HG03460 (cell line): ENCODE measurements around the gene CNTNAP2.
"Not testable (repeated sequence)": the region's sequence is repeated elsewhere in the genome, so short reads cannot be mapped to it uniquely, and the experiment has no call there.

Experiments
- ATAC-seq: cut with Tn5 transposase; IDR thresholded peaks from one replicate; pipeline ENCODE4 v1.9.1; 2021; ENCODE audit not compliant: unreplicated experiment

Gene CNTNAP2

DNA sequence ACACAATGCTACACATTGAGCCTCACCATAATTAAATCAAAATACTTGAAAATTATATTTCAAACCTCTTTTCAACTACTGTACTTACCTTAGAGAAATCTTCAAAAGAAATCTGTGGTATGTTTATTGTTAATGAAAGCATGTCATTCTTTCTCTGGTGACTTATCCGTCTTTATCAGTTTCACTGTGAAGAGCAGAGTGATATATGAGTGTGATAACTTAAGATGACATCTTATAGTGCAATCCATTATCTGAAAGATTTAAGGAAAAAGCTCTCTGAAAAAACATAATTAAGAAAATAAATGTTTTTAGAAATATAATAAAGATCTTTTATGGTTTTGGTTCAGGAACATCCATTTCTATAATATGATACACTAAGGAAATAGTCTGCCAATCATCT is 1562.3 kb downstream of the CNTNAP2 start:
- no peak for ATAC-seq

DNA sequence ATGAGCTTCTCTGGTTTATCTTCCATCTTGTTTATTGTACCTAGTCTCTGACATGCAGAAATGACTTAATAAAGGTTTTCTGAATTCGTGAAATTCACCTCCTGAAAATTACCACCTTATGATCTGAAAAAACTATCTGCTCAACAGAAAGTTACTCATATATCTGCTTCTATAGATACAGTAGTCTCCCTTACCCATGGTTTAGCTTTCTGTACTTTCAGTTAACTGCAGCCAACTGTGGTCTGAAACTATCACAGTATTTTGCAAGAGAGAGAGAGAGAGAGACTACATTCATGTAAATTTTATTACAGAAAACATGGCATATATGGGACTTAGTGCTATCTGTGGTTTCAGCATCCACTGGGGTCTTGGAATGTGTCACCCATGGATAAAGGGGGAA is 1564.9 kb downstream of the CNTNAP2 start:
- ATAC-seq: no peak

DNA sequence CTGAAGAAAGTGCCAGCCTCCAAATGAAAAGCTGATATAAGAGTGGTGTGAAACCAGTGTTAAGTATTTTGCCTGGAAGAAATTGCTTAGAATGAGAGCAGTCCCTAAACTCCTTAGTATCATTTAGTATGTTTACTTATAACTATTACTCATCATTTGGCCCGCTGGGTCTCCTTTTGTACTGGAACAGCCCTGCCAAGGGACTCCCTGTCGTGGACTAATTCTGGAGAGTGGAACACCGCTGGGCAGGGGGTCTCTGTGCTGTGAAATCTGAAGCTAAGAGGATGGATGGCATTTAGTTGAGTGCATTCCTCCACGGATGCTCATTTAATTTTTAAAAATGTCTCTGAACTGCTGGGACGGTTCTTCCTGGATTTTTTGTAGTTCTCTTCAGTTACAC is 1584.1 kb downstream of the CNTNAP2 start:
- ATAC-seq: no peak

DNA sequence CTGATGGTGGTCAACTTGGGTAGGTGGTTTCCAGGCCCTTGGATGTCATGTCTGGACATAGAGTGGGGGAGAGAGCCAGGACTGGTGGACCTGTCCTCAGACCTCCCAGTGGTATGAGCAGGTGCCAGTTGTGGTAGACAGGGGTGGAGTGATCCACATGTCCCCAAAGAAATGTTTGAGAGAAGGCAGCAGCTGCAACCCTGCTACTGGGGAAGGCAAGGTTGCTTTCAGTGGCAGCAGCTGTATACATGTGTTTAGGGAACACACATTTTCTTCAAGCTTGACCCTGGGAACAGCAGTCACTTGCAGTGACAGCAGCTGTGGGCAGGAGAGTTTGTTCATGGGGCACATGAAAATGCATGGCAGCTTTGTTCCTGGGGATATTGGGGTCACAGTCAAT is 1591.3 kb downstream of the CNTNAP2 start:
- no peak for ATAC-seq

DNA sequence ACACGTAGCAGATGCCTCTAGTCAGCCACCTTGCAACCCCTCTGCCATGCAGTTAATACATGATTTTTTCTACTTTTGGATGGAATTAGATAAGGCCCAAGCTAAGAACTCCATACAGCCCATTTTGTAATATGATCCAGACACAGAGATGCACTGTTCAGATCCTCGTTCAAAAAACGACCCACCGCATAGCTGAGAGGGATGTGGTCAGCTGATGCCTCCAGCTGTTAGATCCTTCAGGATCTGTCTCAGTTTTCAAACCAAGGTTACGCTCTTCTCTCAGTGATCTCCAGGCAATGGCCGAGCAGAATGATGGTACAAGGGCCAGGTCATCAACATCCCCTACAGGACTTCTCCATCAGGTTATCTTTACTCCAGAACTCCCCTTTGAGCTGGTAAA is 1592.3 kb downstream of the CNTNAP2 start:
- no peak for ATAC-seq

DNA sequence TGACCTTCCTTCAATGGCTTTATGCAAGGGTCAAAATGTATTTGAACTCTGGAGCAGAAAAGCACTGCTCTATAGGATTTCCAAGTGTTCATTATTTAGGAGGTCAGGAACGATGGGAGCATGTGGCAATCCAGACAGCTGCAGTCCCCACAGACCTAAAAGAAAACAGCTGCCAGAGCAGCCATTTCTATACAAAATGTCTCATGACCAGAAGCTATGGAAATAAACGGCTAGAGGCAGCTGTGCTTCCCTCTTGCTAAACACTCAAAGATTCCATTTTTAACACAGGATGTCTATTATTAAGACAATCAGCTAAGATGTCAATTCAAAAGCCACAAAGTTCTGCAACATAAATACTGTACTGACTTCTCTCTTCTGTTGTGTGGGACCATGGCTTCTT is 1594.8 kb downstream of the CNTNAP2 start:
- ATAC-seq: no peak

DNA sequence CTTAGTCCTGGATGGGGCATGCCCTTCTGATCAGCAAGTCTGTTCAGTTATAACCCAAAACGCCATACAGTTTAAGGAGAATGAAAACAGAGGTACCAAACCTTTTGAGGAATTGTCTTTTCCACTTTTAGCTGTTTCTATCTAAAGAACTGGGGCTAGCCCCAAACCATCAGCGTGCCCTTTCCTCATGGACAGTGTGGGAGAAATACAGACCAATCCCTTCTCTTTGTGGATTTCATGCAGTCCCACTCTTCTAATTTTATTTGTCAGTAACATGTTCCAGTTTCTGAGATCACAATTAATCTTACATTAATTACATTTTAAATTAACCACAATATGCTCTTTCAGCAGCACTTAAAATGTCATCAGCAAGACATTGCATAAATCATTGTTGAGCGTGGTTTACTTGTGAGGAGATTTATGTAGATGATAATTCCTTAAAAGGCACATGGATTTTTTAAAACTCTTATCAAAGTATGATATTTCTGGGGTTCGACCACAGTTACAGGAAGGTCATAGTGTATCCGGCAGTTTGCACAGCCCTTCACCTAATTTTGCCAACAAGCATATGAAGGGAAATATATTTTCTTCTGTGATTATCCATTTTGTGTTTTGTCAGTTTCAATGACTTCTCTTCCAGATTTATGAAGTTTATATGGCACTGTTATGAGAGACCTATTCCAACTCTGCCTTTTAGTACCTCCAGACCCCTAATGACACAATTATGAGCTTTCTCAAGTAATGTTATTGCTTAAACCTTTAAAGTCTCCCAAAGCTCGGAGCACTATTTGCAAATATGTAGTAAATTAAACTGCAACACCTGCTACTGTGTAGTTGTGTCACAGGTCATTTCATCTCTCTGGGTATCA is 1605.6 kb downstream of the CNTNAP2 start:
- no peak for ATAC-seq

DNA sequence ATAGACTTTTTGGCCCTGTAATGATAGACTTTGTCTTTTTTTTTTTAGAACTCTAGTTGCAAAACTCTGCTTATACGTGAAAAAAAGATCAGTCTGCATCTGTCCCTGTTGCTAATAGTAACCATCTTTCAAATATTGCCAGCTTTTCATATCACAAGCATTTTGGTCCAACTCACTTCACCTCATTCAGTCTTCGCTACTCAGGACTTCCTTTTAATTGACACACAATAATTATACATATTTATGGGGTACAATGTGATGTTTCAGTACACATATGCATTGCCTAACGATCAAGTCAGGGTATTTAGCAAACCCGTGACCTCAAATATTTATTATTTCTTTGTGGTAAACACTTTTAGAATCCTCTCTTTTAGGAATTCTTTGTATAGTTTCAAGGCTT is 1606.9 kb downstream of the CNTNAP2 start:
- ATAC-seq: no peak

DNA sequence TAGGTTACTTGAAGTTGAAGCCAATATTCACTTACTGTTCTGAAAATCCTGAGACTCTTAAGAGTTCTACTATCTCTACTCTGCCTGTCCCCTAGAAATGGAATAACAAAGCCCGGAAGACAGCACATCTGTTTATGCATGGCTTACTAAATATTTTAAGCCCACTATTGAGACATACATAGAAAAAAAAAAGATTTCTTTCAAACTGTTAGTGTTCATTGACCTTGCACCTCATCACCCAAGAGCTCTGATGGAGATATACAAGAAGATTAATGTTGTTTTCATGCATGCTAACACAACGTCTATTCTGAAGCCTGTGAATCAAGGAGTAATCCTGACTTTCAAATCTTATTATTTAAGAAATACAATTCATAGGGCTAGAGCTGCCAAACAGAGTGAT is 1614.7 kb downstream of the CNTNAP2 start:
- no peak for ATAC-seq

DNA sequence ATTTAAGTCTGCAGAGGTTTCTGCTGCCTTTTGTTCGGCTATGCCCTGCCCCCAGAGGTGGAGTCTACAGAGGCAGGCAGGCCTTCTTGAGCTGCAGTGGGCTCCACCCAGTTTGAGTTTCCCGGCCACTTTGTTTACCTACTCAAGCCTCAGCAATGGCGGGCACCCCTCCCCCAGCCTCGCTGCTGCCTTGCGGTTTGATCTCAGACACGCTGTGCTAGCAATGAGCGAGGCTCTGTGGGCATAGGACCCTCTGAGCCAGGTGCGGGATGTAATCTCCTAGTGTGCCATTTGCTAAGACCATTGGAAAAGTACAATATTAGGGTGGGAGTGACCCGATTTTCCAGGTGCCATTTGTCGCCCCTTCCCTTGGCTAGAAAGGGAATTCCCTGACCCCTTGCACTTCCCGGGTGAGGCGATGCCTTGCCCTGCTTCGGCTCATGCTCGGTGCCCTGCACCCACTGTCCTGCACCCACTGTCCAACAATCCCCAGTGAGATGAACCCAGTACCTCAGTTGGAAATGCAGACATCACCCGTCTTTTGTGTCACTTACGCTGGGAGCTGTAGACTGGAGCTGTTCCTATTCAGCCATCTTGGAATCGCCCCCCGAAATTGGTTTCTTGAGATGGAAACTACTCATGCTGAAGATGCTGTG is 1621.1 kb downstream of the CNTNAP2 start:
- not testable (repeated sequence) for ATAC-seq

DNA sequence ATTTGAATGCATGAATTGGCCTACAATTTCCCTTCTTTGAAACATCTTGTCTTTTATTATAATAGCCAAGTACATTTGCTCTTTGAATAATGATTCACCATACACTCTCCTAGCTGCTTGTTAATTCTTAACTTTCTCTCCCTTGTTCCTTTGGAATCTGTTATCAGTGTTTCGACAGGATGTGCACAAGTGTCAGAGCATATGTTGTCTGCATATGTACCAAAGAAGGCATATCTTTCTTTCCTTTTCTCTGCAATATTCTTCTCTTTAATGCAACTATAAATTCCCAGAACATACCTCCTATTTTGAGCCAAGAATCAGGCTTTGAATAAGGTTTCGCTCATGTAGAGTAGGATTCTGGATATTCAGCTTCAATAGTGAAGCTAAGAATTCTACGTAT is 1625.7 kb downstream of the CNTNAP2 start:
- no peak for ATAC-seq

DNA sequence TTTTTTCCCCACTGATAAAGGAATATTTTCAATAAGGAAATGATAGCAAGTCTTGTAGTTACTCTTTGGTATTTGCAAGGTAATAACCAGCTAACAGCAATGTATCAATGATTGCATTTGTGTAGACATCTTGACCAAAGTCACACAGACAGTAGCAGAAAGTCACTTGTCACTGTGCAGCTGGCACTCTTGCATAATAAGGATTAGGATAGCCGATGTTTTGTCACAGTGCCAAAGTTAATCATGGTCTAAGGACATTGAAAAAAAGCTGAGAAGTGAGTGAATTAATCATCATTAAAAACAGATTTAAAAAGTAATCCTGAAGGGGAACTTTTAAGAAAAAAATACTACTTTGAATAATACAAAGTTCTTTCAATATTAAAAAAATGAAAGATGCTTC is 1639.7 kb downstream of the CNTNAP2 start:
- ATAC-seq: no peak

DNA sequence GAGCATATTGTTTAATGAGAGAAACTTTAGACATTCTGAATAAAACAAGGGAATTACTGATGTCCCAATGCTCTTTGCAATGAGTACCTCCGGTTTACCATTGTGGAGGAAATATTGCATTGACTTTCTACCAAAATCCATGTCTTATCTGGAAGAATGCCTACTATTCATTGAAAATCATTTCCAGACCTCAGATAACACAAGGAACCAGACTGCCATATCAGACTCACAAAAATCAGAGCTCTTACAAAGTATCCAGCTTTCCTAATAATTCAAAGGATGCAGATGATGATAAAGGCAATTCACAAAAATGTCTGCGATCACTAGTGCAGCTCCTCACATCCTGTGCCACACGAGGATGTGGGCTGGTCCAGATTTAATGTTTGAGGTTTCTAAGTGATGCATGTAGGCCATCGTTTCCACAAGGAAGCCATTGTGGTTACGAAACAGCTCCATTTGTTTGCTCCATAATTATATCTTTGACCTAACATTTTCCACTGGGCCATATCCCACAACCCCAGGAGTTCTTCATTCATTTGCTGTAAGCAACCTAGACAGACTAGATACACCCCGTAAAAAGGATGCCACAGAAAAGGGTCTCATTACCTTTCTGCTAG is 1642.8 kb downstream of the CNTNAP2 start:
- no peak for ATAC-seq

DNA sequence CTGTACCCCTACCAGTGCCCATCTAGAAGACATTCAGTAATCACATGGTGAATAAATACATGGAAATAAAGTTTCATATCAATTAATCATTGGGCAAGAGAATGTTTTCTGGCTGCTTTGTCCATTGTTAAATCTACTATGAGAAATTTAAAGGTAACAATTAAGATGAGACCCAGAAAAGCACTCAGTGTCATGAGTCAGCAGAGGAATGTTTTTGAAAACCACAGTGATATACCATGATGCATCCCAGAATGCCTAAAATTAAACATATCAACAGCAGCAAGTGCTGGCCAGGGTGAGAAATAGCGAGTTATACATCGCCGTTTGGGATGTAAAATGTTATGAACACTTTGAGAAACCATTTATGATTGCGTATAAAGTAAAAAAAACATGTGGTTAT is 1648.7 kb downstream of the CNTNAP2 start:
- no peak for ATAC-seq

DNA sequence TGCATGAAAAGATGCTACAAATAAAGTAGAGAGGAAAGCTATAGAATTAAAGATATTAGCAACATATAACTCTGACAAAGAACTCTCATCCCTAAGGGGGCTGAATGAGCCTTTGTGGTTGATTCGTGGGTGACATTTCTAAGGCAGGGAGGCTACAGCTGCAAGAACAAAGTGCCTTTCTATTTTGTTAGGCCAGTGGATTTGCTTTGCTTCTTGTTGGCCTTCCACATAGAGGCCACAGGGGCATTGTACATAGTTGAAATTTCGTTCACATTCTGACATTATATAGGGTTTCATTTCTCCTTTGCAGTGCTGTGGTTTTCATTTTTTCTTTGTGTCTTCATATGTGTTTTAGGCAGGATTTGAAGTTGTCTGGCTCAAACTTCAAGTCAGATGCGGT is 1654.7 kb downstream of the CNTNAP2 start:
- no peak for ATAC-seq

DNA sequence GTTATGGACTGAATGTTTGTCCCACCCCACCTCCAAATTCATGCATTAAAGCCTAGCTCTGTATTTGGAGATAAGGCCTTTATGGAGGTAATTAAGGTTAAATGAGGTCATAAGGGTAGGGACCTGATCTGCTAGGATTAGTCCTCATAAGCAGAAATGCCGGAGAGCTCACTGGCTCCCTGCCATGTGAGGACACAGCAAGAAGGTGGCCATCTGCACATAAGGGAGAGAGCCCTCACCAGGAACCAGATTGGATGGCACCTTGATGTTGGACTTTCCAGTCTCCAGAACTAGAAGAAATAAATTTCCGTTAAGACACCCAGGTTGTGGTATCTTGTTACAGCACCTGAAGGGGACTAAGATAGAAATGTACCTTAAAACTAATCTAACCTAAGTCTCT is 1657.9 kb downstream of the CNTNAP2 start:
- no peak for ATAC-seq

DNA sequence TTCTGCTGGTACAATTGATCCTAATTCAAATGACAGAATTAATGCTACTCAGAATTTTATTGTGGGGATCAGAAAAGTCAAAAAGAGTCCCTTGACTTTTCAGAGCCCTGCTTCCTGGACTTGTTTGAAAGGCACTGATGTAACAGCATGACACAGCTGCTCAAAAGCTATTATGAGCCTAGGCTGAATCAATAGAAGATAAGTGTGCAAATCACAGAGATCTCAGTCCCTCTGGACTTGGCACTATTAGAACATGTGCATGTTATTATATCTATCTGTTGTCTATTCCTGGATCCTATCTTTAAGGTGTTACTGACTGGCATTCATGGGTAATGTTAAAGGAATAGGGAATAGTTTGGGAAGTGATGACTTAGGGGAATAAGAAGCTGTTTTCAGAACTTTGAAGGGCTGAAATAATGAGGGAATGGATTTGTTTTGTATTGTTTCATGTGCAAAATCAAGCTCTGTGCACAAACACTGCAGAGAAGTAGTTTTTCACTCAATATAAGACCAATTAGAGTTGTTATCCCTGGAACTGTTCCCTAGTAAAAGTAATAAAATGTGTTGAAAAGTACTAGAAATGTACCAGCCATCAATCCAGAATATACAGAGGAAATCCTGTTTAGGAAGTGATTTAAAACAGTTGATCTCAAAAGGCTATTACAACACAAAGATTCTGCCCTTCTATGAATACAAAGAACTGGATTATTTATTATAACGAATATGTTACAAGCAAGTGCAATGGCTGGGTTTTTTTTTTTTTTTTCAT is 1659.1 kb downstream of the CNTNAP2 start:
- ATAC-seq: no peak

DNA sequence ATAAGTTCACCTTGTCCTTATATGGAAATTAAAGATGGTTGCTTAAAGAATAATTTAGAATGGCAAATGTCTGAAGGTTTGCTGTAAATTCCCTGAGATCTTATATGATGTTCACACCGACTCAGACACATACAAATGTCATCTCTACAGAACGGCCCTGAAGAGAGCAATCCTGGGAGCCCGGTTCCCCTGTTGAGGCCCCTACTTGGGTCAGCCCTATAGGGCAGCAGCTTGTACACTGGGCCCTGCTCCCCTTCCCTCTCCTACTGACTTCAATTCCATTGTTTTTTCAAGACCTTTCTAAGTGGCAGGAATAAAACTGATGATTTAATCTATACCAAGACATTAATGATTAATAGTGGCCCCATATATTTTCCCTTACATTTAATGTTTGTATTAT is 1660.7 kb downstream of the CNTNAP2 start:
- no peak for ATAC-seq

DNA sequence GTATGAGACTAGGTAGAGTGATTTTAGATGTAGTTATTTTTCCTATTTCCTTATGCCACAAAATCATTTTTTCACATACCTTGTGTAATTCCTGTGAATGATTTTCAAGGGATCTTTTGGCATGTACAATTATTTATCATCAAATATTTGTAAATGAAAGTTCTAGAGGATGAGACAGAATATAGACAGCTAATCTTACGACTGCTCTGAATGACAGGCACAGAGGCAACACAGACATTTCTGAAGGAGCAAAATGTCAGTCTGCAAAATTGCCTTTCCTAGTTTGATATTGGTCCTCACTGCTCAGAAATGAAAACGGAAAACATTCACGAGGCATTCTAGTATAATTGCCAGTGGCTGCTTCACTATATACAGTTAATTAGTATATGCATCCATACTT is 1663.3 kb downstream of the CNTNAP2 start:
- ATAC-seq: no peak

DNA sequence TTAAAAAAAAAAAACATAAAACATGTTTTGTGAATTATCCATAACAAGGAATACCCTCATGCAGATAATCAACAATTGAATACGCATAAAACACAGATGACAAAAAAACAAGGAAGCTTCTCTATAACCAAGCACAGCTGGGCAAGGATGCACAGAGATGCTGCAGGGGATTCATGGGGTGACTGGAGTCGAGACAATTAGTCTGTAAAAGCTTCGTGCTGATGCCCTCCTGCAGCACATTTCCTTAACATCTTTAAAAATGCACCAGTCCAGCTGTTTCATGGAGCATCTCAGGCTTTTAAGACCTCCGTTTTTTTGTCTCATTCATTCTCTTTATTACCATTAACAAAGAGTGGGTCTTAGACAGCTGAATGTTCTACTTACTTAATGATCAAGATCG is 1680.0 kb downstream of the CNTNAP2 start:
- no peak for ATAC-seq

DNA sequence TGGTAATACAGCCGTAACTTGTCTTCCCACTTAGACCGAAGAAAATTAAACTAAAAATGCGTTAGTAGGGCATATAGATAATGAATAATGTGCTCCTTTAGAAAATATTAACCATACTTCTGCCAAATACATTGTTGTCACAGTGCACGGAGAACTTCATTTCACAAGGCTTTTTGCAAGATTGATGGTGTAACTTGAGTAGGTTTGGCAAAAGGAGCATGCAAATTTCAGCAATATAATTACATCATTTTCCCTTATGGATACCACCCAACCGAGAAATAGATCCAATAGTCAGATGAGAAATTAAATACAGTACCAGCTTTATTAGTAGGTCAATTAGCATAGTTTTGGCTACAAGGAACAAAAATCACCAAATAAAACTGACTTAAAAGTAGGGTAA is 1681.4 kb downstream of the CNTNAP2 start:
- ATAC-seq: no peak
